ENCODE data around the gene GDI1.

GRCh38 chrX:154450312-154450711, 13.4 kb downstream of the GDI1 start:
- TF ChIP-seq POLR2AphosphoS5 (IDR thresholded peaks at IDR 0.05) (no peak), EP300 (IDR thresholded peaks at IDR 0.05) (no peak), CTCF (IDR thresholded peaks at IDR 0.05) (no peak), POLR2A (IDR thresholded peaks at IDR 0.05) (no peak)

Data from stomach (tissue), 4 donors.